Activated T-helper 2 cell treated with anti-CD3 and anti-CD28 coated beads, Interferon-gamma antibody, Interleukin-2, Interleukin-4, amounts not matched to agents 10 μg/mL and 5 μg/mL and 100 μg/mL, durations not matched to agents 14 hours and 24 hours and 36 hours (primary cell): ENCODE measurements around the gene ARHGAP24. TPM values are rescaled to one million over a fixed set of nuclear protein-coding genes. Genes with fewer than 3 reads are reported as not detected.

Experiments
- DNase-seq: peaks from one replicate; pipeline ENCODE4 v3.0.0; 2021; ENCODE audit warnings: low spot score
- H3K27ac Mint-ChIP-seq: one replicate; pipeline ENCODE4 v1.8.0; 2021; ENCODE audit warnings: mixed read lengths
- H3K27me3 Mint-ChIP-seq: one replicate; pipeline ENCODE4 v1.8.0; 2021; ENCODE audit warnings: low read depth, mixed read lengths
- H3K36me3 Mint-ChIP-seq: one replicate; pipeline ENCODE4 v1.8.0; 2021; ENCODE audit warnings: low read depth, mixed read lengths
- H3K4me1 Mint-ChIP-seq: one replicate; pipeline ENCODE4 v1.8.0; 2021; ENCODE audit warnings: low read depth, mixed read lengths
- H3K4me3 Mint-ChIP-seq: one replicate; pipeline ENCODE4 v1.8.0; 2021; ENCODE audit warnings: low read depth, mild to moderate bottlenecking, moderate library complexity, mixed read lengths
- H3K9me3 Mint-ChIP-seq: one replicate; pipeline ENCODE4 v1.8.0; 2021; ENCODE audit warnings: mixed read lengths
- intact Hi-C: fragments of 100-400 bp; cut with micrococcal nuclease; formaldehyde crosslinking; loops from one replicate; pipeline ENCODE4 v1.15.1; 2023
- total RNA-seq: library from RNA; stranded (reverse); gene quantifications from 2 replicates; pipeline ENCODE4 v1.2.3, GENCODE V29; 2022

The ARHGAP24 gene
- total RNA-seq, 1 donor from 2014 or later, result not detected

DNA sequence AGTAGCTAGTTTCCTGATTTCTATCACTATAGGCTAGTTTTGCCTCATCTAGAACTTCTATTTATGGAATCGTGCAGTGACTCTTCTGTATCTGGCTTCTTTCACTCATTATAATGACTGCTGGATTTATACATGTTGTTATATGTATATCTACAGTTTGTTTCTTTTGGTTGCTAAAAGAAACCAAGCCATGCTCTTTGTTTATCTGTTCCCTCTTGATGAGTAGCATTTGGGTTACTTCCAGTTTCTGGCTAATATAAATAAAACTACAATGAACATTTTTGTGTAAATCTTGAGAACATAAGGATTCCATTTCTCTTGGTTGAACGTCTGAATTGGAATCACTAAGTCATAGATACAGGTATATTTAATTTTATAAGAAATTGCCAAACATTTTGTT lies 73.9 kb downstream of the ARHGAP24 start:
- no peak overlapping the region for H3K27ac Mint-ChIP-seq
- no peaks in the 10 kb centered on the region for H3K4me1 Mint-ChIP-seq
- H3K36me3 Mint-ChIP-seq, result no peaks in the 10 kb centered on the region
- intact Hi-C loops, result no loop called here
- no peak for DNase-seq
- no peak overlapping the region for H3K4me3 Mint-ChIP-seq
- H3K27me3 Mint-ChIP-seq, result no peaks in the 10 kb centered on the region
- H3K9me3 Mint-ChIP-seq, result peaks cover 15% of the 10 kb centered on the region

DNA sequence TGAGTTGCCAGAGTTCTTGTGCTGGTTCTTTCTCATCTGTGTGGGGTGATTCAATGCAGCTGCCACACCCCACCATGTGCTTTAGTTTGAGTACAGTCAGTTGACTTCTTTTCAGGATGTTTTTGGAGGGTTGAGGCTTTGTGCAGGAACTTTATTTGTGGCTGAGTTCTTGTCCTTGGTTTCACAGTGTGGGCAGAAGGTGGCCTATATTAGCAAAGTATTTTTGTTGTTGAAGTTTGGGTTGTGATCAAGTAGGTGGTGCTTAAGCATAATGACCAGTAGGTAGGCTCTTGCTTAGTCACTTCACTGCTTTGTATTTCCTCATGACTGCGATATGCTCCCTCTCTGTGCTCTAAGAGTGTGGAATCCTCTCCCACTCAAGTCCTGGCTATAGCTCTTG lies 80.3 kb downstream of the ARHGAP24 start:
- Mint-ChIP-seq H3K4me1 (no peaks in the 10 kb centered on the region), H3K9me3 (peaks cover 18% of the 10 kb centered on the region), H3K36me3 (no peaks in the 10 kb centered on the region), H3K27me3 (no peaks in the 10 kb centered on the region), H3K4me3 (no peak overlapping the region), H3K27ac (no peak overlapping the region)
- DNase-seq, result no peak
- intact Hi-C loops, result no loop called here

DNA sequence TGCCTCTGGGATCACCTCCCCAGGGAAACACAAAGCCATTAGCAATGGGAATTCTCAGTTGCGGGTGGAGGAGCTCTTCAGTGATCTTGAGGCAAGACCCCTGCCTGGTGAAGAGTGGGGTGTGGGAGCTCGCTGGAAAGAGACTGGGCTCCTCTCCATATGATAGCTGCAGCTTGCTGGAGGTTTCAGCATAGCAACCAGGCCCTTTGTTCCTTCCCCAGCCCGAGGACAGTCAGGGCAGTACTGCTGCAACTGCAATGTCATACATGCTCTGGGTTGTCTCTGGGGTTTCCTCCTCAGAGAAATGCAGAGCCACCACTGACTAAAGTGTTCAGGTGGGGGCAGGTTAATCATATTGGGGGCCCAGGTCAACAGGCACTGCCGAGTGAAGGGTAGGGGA lies 81.3 kb downstream of the ARHGAP24 start:
- H3K27ac Mint-ChIP-seq, result no peak overlapping the region
- DNase-seq, result no peak
- no peaks in the 10 kb centered on the region for H3K4me1 Mint-ChIP-seq
- no peak overlapping the region for H3K4me3 Mint-ChIP-seq
- intact Hi-C loops, result no loop called here
- no peaks in the 10 kb centered on the region for H3K27me3 Mint-ChIP-seq
- peaks cover 18% of the 10 kb centered on the region for H3K9me3 Mint-ChIP-seq
- H3K36me3 Mint-ChIP-seq, result no peaks in the 10 kb centered on the region

DNA sequence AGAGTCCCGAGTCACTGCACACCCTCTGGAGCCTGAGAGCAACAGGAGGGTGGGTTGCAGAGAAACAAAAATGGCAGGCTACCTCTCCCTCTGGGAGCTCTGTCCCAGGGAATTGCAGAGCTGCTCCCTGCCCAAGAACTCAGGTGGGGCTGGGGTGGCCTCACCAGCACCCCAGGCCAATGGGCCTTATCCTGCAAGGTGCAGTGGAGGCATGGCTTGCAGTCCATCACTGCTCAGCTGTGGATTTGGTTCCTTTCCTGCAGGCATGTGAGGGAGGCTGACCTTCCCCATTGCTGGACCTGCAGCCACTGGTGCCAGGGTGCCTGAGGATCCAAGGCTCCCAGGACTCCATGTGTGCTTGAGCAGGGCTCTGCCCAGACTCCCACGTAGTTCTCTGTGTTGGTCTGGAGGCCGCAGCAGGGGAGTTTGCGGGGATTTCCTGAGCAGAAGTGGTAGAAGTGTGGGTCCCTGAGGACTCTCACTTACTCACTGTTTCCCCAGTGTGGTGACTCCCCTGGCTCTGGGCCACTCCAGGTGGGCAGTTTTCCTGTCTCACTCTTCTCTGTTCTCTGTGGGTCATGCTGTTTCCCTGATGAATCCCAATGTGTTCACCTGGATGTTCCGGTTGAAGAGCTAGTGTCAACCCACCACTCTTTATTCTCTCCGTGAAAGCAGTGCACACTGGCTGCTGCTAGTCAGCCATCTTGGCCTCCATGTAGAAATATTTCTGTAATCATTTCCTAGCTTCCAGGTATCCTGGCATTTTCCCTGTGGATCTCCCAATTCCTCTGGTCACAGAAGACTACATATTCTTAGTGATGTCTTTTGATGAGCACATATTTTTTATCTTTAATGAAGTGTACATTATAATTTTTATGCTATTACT lies 82.3 kb downstream of the ARHGAP24 start:
- Mint-ChIP-seq H3K36me3 (no peaks in the 10 kb centered on the region), H3K4me3 (no peak overlapping the region), H3K27me3 (no peaks in the 10 kb centered on the region), H3K9me3 (peaks cover 13% of the 10 kb centered on the region), H3K4me1 (no peaks in the 10 kb centered on the region), H3K27ac (no peak overlapping the region)
- intact Hi-C loops, result no loop called here
- DNase-seq, result no peak

DNA sequence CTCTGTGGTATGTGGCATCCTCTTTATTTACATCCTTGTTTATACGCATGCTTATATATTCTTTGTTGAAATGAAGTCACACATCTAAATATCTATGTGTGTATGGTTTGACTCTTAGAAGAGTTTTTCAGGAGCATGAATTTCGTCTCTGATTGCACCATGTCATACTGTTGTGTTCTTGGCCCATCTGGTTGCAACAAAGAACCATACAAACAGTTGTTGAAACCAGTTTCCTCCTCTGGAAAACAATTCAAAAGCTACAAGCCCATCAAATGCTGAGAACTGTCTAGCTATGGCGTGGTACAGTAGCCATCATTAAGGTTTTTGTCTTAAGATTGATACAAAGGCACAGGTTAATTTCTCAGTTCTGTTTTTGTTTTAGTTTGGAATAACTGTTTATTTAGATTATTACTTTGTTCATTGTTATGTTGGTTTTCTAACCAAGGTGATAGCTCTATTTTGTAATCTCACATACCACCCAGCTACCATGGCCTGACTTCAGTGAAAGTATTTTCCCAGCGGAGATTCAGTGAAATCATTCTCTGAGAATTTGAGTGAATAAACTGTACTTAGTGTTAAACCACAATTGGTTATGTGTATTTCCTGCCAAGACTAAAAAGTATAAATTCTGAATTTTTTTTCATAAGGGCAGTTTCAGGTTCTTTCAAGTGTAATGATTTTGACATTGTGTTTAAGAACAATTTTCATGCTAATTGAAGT lies 91.0 kb downstream of the ARHGAP24 start:
- intact Hi-C loops, result no loop called here
- Mint-ChIP-seq H3K27me3 (no peaks in the 10 kb centered on the region), H3K4me3 (no peak overlapping the region), H3K9me3 (no peaks in the 10 kb centered on the region), H3K36me3 (no peaks in the 10 kb centered on the region), H3K4me1 (no peaks in the 10 kb centered on the region), H3K27ac (no peak overlapping the region)
- DNase-seq, result no peak

DNA sequence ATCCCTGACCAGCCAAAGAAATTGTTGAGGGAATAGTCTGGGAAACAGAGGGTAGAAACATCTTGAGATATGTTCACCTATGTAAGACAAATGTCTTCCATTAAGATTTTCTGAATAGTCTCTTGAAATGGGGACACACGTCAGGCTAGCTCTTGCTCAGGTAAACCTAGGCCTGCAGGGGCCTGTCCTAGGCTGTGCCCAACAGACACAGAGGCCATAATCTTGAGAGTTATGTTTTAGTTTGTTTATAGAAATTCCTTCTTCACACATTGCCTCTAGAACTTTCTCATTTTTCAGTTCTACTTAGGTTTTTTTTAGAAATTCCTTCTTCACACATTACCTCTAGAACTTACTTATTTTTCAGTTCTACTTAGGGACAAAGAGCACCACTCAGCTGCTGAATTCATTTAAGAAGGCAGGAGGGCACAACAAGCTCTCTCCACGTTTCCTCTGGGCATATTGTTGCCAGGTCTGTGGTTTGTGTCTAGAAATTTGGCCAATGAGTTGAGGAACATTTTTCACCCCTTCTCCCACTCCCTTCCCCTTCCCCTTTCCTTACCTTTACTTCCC lies 94.9 kb downstream of the ARHGAP24 start:
- intact Hi-C loops, result no loop called here
- no peaks in the 10 kb centered on the region for H3K9me3 Mint-ChIP-seq
- H3K4me1 Mint-ChIP-seq, result no peaks in the 10 kb centered on the region
- H3K27me3 Mint-ChIP-seq, result no peaks in the 10 kb centered on the region
- H3K4me3 Mint-ChIP-seq, result no peak overlapping the region
- no peak overlapping the region for H3K27ac Mint-ChIP-seq
- H3K36me3 Mint-ChIP-seq, result no peaks in the 10 kb centered on the region
- DNase-seq, result no peak

DNA sequence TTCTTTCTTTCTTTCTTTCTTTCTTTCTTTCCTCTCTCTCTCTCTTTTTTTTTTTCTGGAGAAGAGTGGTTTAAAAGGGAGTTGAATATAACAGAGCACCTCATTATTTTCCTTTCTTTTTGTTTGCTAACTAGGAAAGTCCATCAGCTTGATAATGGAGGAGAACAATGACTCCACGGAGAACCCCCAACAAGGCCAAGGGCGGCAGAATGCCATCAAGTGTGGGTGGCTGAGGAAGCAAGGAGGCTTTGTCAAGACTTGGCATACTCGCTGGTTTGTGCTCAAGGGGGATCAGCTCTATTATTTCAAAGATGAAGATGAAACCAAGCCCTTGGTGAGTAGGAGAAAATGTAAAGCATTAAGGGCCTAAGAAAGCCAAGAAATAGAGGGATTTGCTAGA lies 95.4 kb downstream of the ARHGAP24 start:
- no peak overlapping the region for H3K4me3 Mint-ChIP-seq
- no peaks in the 10 kb centered on the region for H3K4me1 Mint-ChIP-seq
- no peaks in the 10 kb centered on the region for H3K9me3 Mint-ChIP-seq
- no peaks in the 10 kb centered on the region for H3K27me3 Mint-ChIP-seq
- intact Hi-C loops, result no loop called here
- no peaks in the 10 kb centered on the region for H3K36me3 Mint-ChIP-seq
- H3K27ac Mint-ChIP-seq, result no peak overlapping the region
- no peak for DNase-seq

DNA sequence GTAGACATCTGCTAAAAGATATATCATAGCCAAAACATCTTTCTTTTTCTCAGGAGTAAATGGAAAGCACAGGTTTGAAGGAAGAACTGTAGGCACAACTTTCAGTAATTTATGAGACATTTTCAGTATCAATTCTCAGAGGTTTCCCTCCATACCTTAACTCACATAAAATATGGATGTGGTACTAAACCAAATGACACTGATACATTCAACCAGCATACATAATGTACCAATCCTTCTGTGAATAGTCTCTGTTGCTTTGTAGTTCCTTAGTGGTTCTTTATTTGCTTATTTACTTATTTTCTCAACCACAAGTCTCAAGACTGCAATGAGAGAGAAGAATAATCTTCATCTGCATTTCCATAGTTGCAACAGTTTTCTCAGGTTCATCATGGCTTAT lies 96.1 kb downstream of the ARHGAP24 start:
- H3K27ac Mint-ChIP-seq, result no peak overlapping the region
- H3K4me1 Mint-ChIP-seq, result no peaks in the 10 kb centered on the region
- no peaks in the 10 kb centered on the region for H3K9me3 Mint-ChIP-seq
- H3K4me3 Mint-ChIP-seq, result no peak overlapping the region
- DNase-seq, result no peak
- H3K36me3 Mint-ChIP-seq, result no peaks in the 10 kb centered on the region
- intact Hi-C loops, result no loop called here
- H3K27me3 Mint-ChIP-seq, result no peaks in the 10 kb centered on the region

DNA sequence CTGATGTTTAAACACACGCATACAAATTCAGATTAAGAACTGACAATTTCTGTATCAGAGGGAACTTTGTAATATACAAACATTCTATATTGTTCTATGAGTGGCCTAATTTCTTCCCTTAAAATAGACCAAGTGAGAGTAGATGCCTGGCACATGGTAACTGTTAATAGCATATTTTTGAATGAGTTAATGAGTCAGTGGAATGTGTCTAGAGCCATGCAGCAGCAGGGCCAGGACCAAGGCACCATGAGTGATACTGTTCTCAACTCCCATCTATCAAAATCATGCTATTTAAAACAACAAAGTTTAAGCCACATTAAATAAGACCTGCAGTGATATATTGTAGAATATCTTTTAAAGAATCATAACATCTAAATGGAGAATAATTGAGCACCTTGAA lies 98.3 kb downstream of the ARHGAP24 start:
- Mint-ChIP-seq H3K27me3 (no peaks in the 10 kb centered on the region), H3K27ac (no peak overlapping the region), H3K9me3 (no peaks in the 10 kb centered on the region), H3K4me3 (no peak overlapping the region), H3K36me3 (no peaks in the 10 kb centered on the region), H3K4me1 (no peaks in the 10 kb centered on the region)
- intact Hi-C loops, result no loop called here
- DNase-seq, result no peak

DNA sequence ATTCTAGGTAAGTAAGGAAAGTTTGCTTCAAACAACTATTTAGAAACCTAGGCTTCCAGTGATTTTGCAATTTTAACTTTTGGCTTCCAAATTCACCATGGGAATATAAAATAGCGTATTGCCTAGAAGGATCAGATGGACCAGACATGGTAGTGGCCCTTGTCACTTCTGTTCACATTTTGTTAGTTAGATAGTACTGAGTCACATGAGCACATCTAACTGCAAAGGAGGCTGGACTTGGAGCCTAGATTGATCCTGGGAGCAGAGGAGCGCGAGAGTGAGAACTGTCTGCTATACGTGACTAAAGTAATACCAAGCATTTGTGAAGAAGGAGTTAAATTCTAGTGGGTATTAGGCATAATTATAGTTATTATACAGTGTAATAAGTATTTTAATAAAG lies 102.4 kb downstream of the ARHGAP24 start:
- no peaks in the 10 kb centered on the region for H3K4me1 Mint-ChIP-seq
- H3K9me3 Mint-ChIP-seq, result no peaks in the 10 kb centered on the region
- DNase-seq, result no peak
- H3K4me3 Mint-ChIP-seq, result no peak overlapping the region
- H3K27ac Mint-ChIP-seq, result no peak overlapping the region
- no peaks in the 10 kb centered on the region for H3K36me3 Mint-ChIP-seq
- intact Hi-C loops, result no loop called here
- no peaks in the 10 kb centered on the region for H3K27me3 Mint-ChIP-seq

DNA sequence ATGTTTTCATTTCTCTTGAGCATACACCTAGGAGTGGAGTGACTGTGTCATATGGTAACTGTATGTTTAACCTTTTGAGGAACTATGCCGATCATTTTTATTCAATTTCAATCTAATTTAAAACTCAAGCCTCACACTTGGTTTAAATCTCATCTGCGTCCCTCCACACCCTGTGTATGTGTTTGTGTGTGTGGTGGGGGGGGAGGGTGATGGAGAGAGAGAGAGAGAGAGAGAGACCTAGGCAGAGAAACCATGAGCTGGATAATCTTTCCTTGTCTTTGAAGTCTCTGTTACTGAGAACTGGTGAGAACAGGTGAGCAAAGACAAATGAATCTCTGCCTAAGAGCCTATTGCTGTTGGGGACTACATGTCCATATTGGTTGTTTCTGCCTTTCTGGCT lies 105.0 kb downstream of the ARHGAP24 start:
- H3K27ac Mint-ChIP-seq, result no peak overlapping the region
- no peaks in the 10 kb centered on the region for H3K9me3 Mint-ChIP-seq
- H3K4me3 Mint-ChIP-seq, result no peak overlapping the region
- H3K27me3 Mint-ChIP-seq, result no peaks in the 10 kb centered on the region
- intact Hi-C loops, result no loop called here
- no peak for DNase-seq
- no peaks in the 10 kb centered on the region for H3K36me3 Mint-ChIP-seq
- H3K4me1 Mint-ChIP-seq, result no peaks in the 10 kb centered on the region

DNA sequence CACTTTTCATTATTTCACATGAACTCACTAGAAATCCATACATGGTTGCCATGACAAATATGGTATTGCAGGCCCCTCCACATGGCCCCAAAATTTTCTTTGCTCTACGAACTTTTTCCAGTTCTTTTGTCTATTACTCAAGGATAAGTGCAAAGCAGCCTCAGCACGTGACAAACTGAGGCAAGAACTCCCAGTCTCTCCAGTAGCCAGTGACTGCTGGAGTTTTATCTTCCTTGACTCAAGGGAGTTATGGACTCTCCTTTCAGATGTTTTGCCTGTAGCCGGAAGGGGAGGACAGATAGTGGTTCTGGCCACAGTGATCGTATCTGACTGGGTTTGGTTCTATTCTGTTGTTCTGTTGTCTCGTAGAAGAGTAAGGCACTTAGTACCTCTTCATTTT lies 105.5 kb downstream of the ARHGAP24 start:
- H3K9me3 Mint-ChIP-seq, result no peaks in the 10 kb centered on the region
- intact Hi-C loops, result no loop called here
- no peaks in the 10 kb centered on the region for H3K4me1 Mint-ChIP-seq
- H3K27ac Mint-ChIP-seq, result no peak overlapping the region
- H3K36me3 Mint-ChIP-seq, result no peaks in the 10 kb centered on the region
- no peak for DNase-seq
- H3K27me3 Mint-ChIP-seq, result no peaks in the 10 kb centered on the region
- H3K4me3 Mint-ChIP-seq, result no peak overlapping the region

DNA sequence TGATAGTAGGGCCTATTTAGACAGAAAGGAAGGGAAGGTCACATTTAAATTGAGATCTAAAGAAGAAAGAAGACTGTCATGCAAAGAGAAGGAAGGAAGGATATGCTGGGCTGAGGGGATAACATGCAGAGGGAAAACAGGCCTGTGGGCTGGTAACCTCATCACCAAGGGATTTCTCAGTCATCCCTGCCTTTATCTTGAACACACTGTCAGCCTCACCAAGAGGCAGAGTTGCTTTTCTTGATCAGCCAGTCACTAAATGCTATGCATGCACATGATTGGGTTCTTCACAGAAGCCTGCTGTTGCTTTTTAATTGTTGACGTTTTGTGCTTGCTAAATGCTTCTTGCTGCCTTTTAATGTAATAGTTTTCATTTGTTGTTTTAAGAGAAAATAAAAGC lies 113.0 kb downstream of the ARHGAP24 start:
- Mint-ChIP-seq H3K4me1 (no peaks in the 10 kb centered on the region), H3K9me3 (peaks cover 4% of the 10 kb centered on the region), H3K27ac (no peak overlapping the region), H3K4me3 (no peak overlapping the region), H3K27me3 (no peaks in the 10 kb centered on the region), H3K36me3 (no peaks in the 10 kb centered on the region)
- intact Hi-C loops, result no loop called here
- DNase-seq, result no peak
